Parathyroid adenoma (tissue), 2 donors: ENCODE results near the gene PDCD2.

ENCODE experiments used
- H2AFZ ChIP-seq: fragments of 300-600 bp; sonication (generic); one replicate; pipeline ENCODE4 v1.7.0; 2017; ENCODE audit warnings: antibody characterized with exemption, mild to moderate bottlenecking
- H3K27ac ChIP-seq: fragments of 300-600 bp; sonication (generic); one replicate; pipeline ENCODE4 v1.7.0; 2017
- H3K27me3 ChIP-seq: fragments of 300-600 bp; sonication (generic); one replicate; pipeline ENCODE4 v1.7.0; 2017; ENCODE audit warnings: low read length; ENCODE audit not compliant: control insufficient read depth, insufficient read depth
- H3K36me3 ChIP-seq: fragments of 300-600 bp; sonication (generic); one replicate; pipeline ENCODE4 v1.7.0; 2017; ENCODE audit warnings: low read length; ENCODE audit not compliant: control insufficient read depth, insufficient read depth
- H3K4me1 ChIP-seq: fragments of 300-600 bp; sonication (generic); one replicate; pipeline ENCODE4 v1.7.0; 2017; ENCODE audit warnings: control low read depth
- H3K4me2 ChIP-seq: fragments of 300-600 bp; sonication (generic); one replicate; pipeline ENCODE4 v1.7.0; 2017; ENCODE audit warnings: low read length
- H3K4me3 ChIP-seq: fragments of 300-600 bp; sonication (generic); one replicate; pipeline ENCODE4 v1.7.0; 2017; ENCODE audit warnings: low read depth, low read length
- H3K79me2 ChIP-seq: fragments of 300-600 bp; sonication (generic); one replicate; pipeline ENCODE4 v1.7.0; 2017; ENCODE audit warnings: control low read depth
- H3K9ac ChIP-seq: fragments of 300-600 bp; sonication (generic); one replicate; pipeline ENCODE4 v1.7.0; 2017; ENCODE audit warnings: mild to moderate bottlenecking
- H3K9me3 ChIP-seq: fragments of 300-600 bp; sonication (generic); one replicate; pipeline ENCODE4 v1.7.0; 2017; ENCODE audit warnings: low read length; ENCODE audit not compliant: control insufficient read depth
- CTCF ChIP-seq: fragments of 300-600 bp; sonication (generic); IDR thresholded peaks from one replicate; pipeline ENCODE4 v1.7.0; 2017; ENCODE audit warnings: antibody characterized with exemption, mild to moderate bottlenecking
- donor health status: primary hyperparathyroidism.

PDCD2 gene

GRCh38 chr6:170545405-170545804 is 39.0 kb downstream of the PDCD2 start:
- H3K79me2 ChIP-seq = peaks cover 60% of the 10 kb centered on the region
- H3K27me3 ChIP-seq = no peaks in the 10 kb centered on the region
- H3K36me3 ChIP-seq = no peaks in the 10 kb centered on the region
- no peak overlapping the region for H3K4me2 ChIP-seq
- no peak for TF ChIP-seq CTCF
- no peaks in the 10 kb centered on the region for H3K4me1 ChIP-seq
- H2AFZ ChIP-seq = no peak overlapping the region
- no peak overlapping the region for H3K9ac ChIP-seq
- no peaks in the 10 kb centered on the region for H3K9me3 ChIP-seq
- H3K27ac ChIP-seq = no peak overlapping the region
- H3K4me3 ChIP-seq = no peak overlapping the region

DNA sequence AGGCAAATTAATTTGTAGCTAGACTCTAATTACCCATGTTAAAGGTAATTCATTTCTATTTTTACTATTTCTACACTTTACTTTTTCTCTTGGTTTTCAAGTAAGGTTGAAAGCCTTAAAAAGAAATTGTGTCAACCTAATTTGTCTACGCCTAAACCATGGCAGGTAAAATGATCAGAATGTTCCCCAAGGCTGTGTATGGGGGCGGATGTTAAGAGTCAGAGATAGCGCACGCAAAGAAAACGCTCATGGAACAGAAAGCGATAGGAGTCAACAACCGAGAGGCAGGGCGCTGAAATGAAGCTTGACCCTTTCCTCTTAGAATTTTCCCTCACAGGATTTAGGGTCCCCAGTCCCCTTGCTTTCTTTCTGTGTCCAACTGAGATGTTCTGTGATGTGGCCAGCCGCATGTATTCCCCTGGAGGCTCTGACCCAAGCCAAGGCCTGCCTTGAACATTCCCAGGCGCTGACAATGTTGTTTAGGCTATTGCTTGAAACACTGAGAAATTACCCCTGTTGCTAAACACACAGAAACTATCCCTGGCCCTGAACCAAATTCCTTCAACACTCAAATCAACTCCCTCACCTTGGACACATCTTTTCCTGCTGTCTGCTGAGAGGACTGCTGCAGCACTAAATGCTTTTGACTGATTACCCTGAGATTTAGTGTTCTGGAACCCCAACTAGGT is 42.3 kb downstream of the PDCD2 start:
- Histone ChIP-seq H3K27ac (no peak overlapping the region), H3K4me3 (no peak overlapping the region), H3K4me1 (no peaks in the 10 kb centered on the region), H3K36me3 (no peaks in the 10 kb centered on the region), H3K27me3 (no peaks in the 10 kb centered on the region), H3K9me3 (no peaks in the 10 kb centered on the region), H2AFZ (no peak overlapping the region), H3K79me2 (peaks cover 57% of the 10 kb centered on the region), H3K9ac (no peak overlapping the region), H3K4me2 (no peak overlapping the region)
- no peak for TF ChIP-seq CTCF

- no peaks in the 10 kb centered on the region for H3K27me3 ChIP-seq
- peaks cover 27% of the 10 kb centered on the region for H3K79me2 ChIP-seq
- H3K9me3 ChIP-seq = no peaks in the 10 kb centered on the region
- no peak overlapping the region for H2AFZ ChIP-seq
- H3K36me3 ChIP-seq = no peaks in the 10 kb centered on the region
- no peaks in the 10 kb centered on the region for H3K4me1 ChIP-seq
- H3K9ac ChIP-seq = no peak overlapping the region
- H3K4me3 ChIP-seq = no peak overlapping the region
- H3K27ac ChIP-seq = no peak overlapping the region
- no peak overlapping the region for H3K4me2 ChIP-seq
- no peak for TF ChIP-seq CTCF
Measured at GRCh38 chr6:170537329-170537728, 47.1 kb downstream of the PDCD2 start.

GRCh38 chr6:170536671-170537070 is 47.8 kb downstream of the PDCD2 start:
- Histone ChIP-seq H3K4me1 (no peaks in the 10 kb centered on the region), H3K27ac (no peak overlapping the region), H3K27me3 (no peaks in the 10 kb centered on the region), H3K36me3 (no peaks in the 10 kb centered on the region), H3K79me2 (peaks cover 25% of the 10 kb centered on the region), H3K9me3 (no peaks in the 10 kb centered on the region), H3K4me3 (no peak overlapping the region), H3K9ac (no peak overlapping the region), H2AFZ (no peak overlapping the region), H3K4me2 (no peak overlapping the region)
- TF ChIP-seq CTCF = no peak

DNA sequence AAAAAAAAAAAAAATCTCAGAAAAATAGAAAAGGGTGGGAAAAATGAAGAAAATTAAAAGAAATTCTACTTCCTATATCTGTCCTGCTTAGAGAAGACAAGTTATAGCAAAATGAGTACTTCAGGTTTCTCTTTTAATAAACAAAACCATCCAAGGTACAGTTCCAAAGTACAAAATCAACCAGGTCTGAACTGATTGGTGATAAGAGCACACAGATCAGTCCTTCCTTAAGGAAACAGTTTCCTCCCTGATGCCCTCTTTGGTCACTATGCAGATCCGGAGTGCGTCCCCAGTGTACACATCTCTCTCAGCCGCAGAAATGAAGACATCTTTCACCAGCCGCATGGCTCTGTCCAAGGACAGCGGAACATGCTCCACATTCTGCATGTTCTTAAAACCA is 49.4 kb downstream of the PDCD2 start:
- Histone ChIP-seq H3K36me3 (no peaks in the 10 kb centered on the region), H3K4me2 (no peak overlapping the region), H3K4me3 (no peak overlapping the region), H3K9me3 (no peaks in the 10 kb centered on the region), H3K79me2 (peaks cover 22% of the 10 kb centered on the region), H3K27ac (no peak overlapping the region), H3K9ac (no peak overlapping the region), H3K4me1 (no peaks in the 10 kb centered on the region), H3K27me3 (no peaks in the 10 kb centered on the region), H2AFZ (no peak overlapping the region)
- no peak for TF ChIP-seq CTCF
